OCI-LY7 (cell line): ENCODE data around the gene TBC1D1. TPM values are rescaled to one million over a fixed set of nuclear protein-coding genes. Genes with fewer than 3 reads are reported as not detected.

Experiments
- BruUV-seq: library from RNA; stranded (reverse); fragments of 400-500 nt; replicated peaks from 2 replicates; lab custom pipeline; 2021; lab: Mats Ljungman, UMichigan
- CTCF ChIA-PET: fragments of 300-600 bp; sonication (Branson Sonifier 250); formaldehyde crosslinking; loops from one replicate; lab custom pipeline; 2022; ENCODE audit warnings: antibody characterized with exemption; ENCODE audit not compliant: unreplicated experiment; lab: Charles Lee
- POLR2A ChIA-PET: fragments of 300-600 bp; sonication (Branson Sonifier 250); formaldehyde crosslinking; loops from one replicate; lab custom pipeline; 2022; ENCODE audit warnings: antibody characterized with exemption; lab: Charles Lee
- DNase-seq: peaks from one replicate; pipeline ENCODE4 v3.0.0-alpha.2; 2015; ENCODE audit warnings: low spot score
- H2AFZ ChIP-seq: fragments of 200-600 bp; sonication (generic), shearing (Covaris generic); 2 replicates; pipeline ENCODE4 v1.6.1; 2014; ENCODE audit warnings: mild to moderate bottlenecking, antibody characterized with exemption, low read length, moderate library complexity
- H3K27ac ChIP-seq: fragments of 200-600 bp; sonication (generic); 2 replicates; pipeline ENCODE4 v1.5.1; 2014; ENCODE audit warnings: mixed run types, low read depth, mild to moderate bottlenecking, moderate library complexity, low read length, inconsistent platforms; ENCODE audit not compliant: poor library complexity, severe bottlenecking
- H3K36me3 ChIP-seq: fragments of 200-600 bp; sonication (generic); 2 replicates; pipeline ENCODE4 v1.6.1; 2014; ENCODE audit warnings: mild to moderate bottlenecking, antibody characterized with exemption, low read length, moderate library complexity, mixed read lengths; ENCODE audit not compliant: insufficient read depth
- H3K4me1 ChIP-seq: fragments of 200-600 bp; sonication (generic); 2 replicates; pipeline ENCODE4 v1.5.1; 2014; ENCODE audit warnings: mild to moderate bottlenecking, low read length; ENCODE audit not compliant: insufficient read depth, poor library complexity, severe bottlenecking
- H3K4me2 ChIP-seq: fragments of 200-600 bp; sonication (generic); 2 replicates; pipeline ENCODE4 v1.6.1; 2014; ENCODE audit warnings: mild to moderate bottlenecking, low read length
- H3K4me3 ChIP-seq: fragments of 200-600 bp; sonication (generic); 2 replicates; pipeline ENCODE4 v1.5.1; 2014; ENCODE audit warnings: mild to moderate bottlenecking, low read depth, low read length; ENCODE audit not compliant: poor library complexity, severe bottlenecking
- H3K79me2 ChIP-seq: fragments of 200-600 bp; sonication (generic); 2 replicates; pipeline ENCODE4 v1.6.1; 2016; ENCODE audit warnings: low read depth, mild to moderate bottlenecking, low read length, moderate library complexity, mixed read lengths; ENCODE audit not compliant: insufficient read depth
- H3K9me2 ChIP-seq: fragments of 200-600 bp; sonication (generic); 2 replicates; pipeline ENCODE4 v1.6.1; 2016; ENCODE audit warnings: mild to moderate bottlenecking, low read length, mixed read lengths; ENCODE audit not compliant: insufficient read depth
- H3K9me3 ChIP-seq: fragments of 200-600 bp; sonication (generic); 2 replicates; pipeline ENCODE4 v1.6.1; 2014; ENCODE audit warnings: mild to moderate bottlenecking, mixed run types, low read length, mixed read lengths
- H4K20me1 ChIP-seq: fragments of 200-600 bp; sonication (generic); 2 replicates; pipeline ENCODE4 v1.6.1; 2014; ENCODE audit warnings: mild to moderate bottlenecking, antibody characterized with exemption, low read length, moderate library complexity, mixed read lengths; ENCODE audit not compliant: insufficient read depth
- EZH2phosphoT487 ChIP-seq: fragments of 200-600 bp; sonication (generic); IDR thresholded peaks from 2 replicates; pipeline ENCODE4 v1.6.1; 2018; ENCODE audit warnings: low read depth, borderline replicate concordance, mild to moderate bottlenecking, mixed run types, antibody characterized with exemption, low read length, moderate library complexity, mixed read lengths
- intact Hi-C: fragments of 100-400 bp; cut with micrococcal nuclease; formaldehyde crosslinking; loops from one replicate; pipeline ENCODE4 v1.10.0; 2022; ENCODE audit not compliant: unreplicated experiment
- total RNA-seq, 2 experiments: library from RNA; depleted of rRNA in 1 of 2; stranded (reverse); fragments of >200 nt in 1 of 2; shearing (Covaris generic) in 1 of 2; gene quantifications; 2 replicates each; pipeline ENCODE4 v1.2.3, GENCODE V29; 2014 to 2022
- TF ChIP-seq, protein P1 (sequence below): fragments of 200-600 bp; sonication (generic); conservative IDR thresholded peaks from 2 replicates; pipeline ENCODE4 v1.5.1; 2014; ENCODE audit warnings: mild to moderate bottlenecking, antibody characterized with exemption, low read length, moderate library complexity, mixed read lengths

Gene TBC1D1
- total RNA-seq, 2 experiments from 2014 or later, result 539 to 545 TPM

GRCh38 chr4:38015886-38016515, 125.1 kb downstream of the TBC1D1 start:
- ChIA-PET POLR2A (no interaction called here), CTCF (no interaction called here)
- no peak for TF ChIP-seq EZH2phosphoT487
- TF ChIP-seq, protein P1, sequence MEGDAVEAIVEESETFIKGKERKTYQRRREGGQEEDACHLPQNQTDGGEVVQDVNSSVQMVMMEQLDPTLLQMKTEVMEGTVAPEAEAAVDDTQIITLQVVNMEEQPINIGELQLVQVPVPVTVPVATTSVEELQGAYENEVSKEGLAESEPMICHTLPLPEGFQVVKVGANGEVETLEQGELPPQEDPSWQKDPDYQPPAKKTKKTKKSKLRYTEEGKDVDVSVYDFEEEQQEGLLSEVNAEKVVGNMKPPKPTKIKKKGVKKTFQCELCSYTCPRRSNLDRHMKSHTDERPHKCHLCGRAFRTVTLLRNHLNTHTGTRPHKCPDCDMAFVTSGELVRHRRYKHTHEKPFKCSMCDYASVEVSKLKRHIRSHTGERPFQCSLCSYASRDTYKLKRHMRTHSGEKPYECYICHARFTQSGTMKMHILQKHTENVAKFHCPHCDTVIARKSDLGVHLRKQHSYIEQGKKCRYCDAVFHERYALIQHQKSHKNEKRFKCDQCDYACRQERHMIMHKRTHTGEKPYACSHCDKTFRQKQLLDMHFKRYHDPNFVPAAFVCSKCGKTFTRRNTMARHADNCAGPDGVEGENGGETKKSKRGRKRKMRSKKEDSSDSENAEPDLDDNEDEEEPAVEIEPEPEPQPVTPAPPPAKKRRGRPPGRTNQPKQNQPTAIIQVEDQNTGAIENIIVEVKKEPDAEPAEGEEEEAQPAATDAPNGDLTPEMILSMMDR, result no peak
- H3K9me2 ChIP-seq, result no peaks in the 10 kb centered on the region
- no TSS peak for BruUV-seq
- DNase-seq, result no peak
- H3K27ac ChIP-seq, result no peak overlapping the region
- H3K4me1 ChIP-seq, result peaks cover 9% of the 10 kb centered on the region
- H3K9me3 ChIP-seq, result peaks cover 10% of the 10 kb centered on the region; the same call in 1 of the 2 replicates
- no peak overlapping the region for H3K4me3 ChIP-seq
- H3K79me2 ChIP-seq, result peaks cover 69% of the 10 kb centered on the region
- intact Hi-C loops, result loop anchor here (5.0 kb wide), 1 partner anchor 34 kb away; no protein-coding TSS in a partner anchor
- peaks cover 20% of the 10 kb centered on the region for H4K20me1 ChIP-seq
- H3K4me2 ChIP-seq, result no peak overlapping the region
- no peak overlapping the region for H2AFZ ChIP-seq
- H3K36me3 ChIP-seq, result peaks cover 87% of the 10 kb centered on the region

DNA sequence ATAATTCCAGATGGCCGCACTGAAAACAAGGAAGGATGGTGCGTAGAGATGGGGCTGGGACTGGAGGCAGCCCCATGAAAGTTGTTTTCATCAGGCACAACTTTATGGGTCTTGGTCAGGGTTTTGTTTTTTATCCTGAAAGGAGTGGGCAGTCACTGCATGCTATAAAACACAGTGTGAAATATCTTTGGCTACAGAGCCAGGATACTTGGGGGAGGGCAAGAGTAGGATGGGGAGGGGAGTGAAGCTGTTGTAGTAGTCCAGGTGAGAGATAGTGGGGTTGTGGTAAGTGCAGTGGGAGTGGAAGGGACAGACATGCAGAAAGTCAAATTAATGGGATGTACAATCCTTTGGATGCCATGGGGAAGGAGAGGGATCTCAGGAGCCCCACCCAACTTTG, 125.8 kb downstream of the TBC1D1 start:
- Histone ChIP-seq H3K4me1 (peaks cover 6% of the 10 kb centered on the region), H3K9me2 (no peaks in the 10 kb centered on the region), H2AFZ (no peak overlapping the region), H3K9me3 (peaks cover 10% of the 10 kb centered on the region; the same call in 1 of the 2 replicates), H3K36me3 (peaks cover 91% of the 10 kb centered on the region), H4K20me1 (peaks cover 17% of the 10 kb centered on the region), H3K79me2 (peaks cover 62% of the 10 kb centered on the region), H3K4me2 (no peak overlapping the region), H3K27ac (no peak overlapping the region), H3K4me3 (no peak overlapping the region)
- intact Hi-C loops, result loop anchor here (5.0 kb wide), 1 partner anchor 34 kb away; no protein-coding TSS in a partner anchor
- ChIA-PET POLR2A (interaction anchor here (1.0 kb wide), 1 partner anchor 14 kb away, joined by 3 read pairs; no protein-coding TSS in a partner anchor), CTCF (no interaction called here)
- no TSS peak for BruUV-seq
- no peak for DNase-seq
- no peak for TF ChIP-seq EZH2phosphoT487
- TF ChIP-seq, protein P1, result no peak

GRCh38 chr4:38017609-38018008, 126.7 kb downstream of the TBC1D1 start:
- intact Hi-C loops, result loop anchor here (5.0 kb wide), 1 partner anchor 35 kb away; no protein-coding TSS in a partner anchor
- TF ChIP-seq, protein P1, result no peak
- TF ChIP-seq EZH2phosphoT487, result no peak
- POLR2A ChIA-PET, result interaction anchor here (1.0 to 1.2 kb wide), 3 partner anchors 15 to 39 kb away, joined by 3 read pairs; no protein-coding TSS in a partner anchor
- no peak overlapping the region for H3K4me2 ChIP-seq
- H3K4me1 ChIP-seq, result peaks cover 5% of the 10 kb centered on the region
- peaks cover 53% of the 10 kb centered on the region for H3K79me2 ChIP-seq
- H3K27ac ChIP-seq, result no peak overlapping the region
- peaks cover 10% of the 10 kb centered on the region; the same call in 1 of the 2 replicates for H3K9me3 ChIP-seq
- no peak overlapping the region for H2AFZ ChIP-seq
- DNase-seq, result no peak
- CTCF ChIA-PET, result no interaction called here
- peaks cover 91% of the 10 kb centered on the region for H3K36me3 ChIP-seq
- no TSS peak for BruUV-seq
- H3K4me3 ChIP-seq, result no peak overlapping the region
- H3K9me2 ChIP-seq, result no peaks in the 10 kb centered on the region
- peaks cover 12% of the 10 kb centered on the region for H4K20me1 ChIP-seq
